MM.1S (cell line): Measurements from ENCODE around the gene NR6A1.

ENCODE experiments used
- EZH2 ChIP-seq: fragments of 300-600 bp; sonication (generic); optimal IDR thresholded peaks from 2 replicates; pipeline ENCODE3; 2017; ENCODE audit warnings: low read depth, mild to moderate bottlenecking, antibody characterized with exemption, low read length, mixed read lengths
- EZH2phosphoT487 ChIP-seq: fragments of 300-600 bp; sonication (generic); IDR thresholded peaks from 2 replicates; pipeline ENCODE4 v1.6.1; 2018; ENCODE audit warnings: antibody characterized with exemption, low read length
- TF ChIP-seq, protein P1 (sequence below): fragments of 300-600 bp; sonication (generic); IDR thresholded peaks from 2 replicates; pipeline ENCODE4 v1.5.1; 2016; ENCODE audit warnings: antibody characterized with exemption, low read length, mixed read lengths

DNA sequence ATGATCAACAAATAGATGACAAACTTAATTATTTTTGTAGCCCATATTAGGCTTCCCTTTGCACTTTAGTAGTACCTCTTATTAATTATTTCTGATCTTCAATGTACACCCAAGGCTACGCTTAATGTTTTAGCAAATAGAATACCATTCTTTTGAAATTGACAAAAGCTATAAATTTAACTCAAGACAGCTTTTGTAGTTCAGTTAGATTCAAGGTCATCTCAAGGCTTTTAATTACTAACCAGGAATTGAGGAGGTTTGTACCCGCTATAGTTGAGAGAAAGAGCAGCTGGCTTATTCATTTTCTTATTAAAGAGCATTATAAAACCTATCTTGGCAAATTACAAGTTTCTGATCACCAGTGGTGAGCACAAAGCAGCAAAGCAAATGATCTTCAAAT is 15.1 kb downstream of the NR6A1 start:
- TF ChIP-seq, protein P1, sequence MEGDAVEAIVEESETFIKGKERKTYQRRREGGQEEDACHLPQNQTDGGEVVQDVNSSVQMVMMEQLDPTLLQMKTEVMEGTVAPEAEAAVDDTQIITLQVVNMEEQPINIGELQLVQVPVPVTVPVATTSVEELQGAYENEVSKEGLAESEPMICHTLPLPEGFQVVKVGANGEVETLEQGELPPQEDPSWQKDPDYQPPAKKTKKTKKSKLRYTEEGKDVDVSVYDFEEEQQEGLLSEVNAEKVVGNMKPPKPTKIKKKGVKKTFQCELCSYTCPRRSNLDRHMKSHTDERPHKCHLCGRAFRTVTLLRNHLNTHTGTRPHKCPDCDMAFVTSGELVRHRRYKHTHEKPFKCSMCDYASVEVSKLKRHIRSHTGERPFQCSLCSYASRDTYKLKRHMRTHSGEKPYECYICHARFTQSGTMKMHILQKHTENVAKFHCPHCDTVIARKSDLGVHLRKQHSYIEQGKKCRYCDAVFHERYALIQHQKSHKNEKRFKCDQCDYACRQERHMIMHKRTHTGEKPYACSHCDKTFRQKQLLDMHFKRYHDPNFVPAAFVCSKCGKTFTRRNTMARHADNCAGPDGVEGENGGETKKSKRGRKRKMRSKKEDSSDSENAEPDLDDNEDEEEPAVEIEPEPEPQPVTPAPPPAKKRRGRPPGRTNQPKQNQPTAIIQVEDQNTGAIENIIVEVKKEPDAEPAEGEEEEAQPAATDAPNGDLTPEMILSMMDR: no peak
- TF ChIP-seq EZH2phosphoT487 (no peak), EZH2 (no peak)
